Peyer's patch (tissue), 4 donors: ENCODE data around the gene SZT2.

ENCODE experiments used
- CTCF ChIP-seq, 6 experiments: fragments of 450-650 bp in 4 of 6; fragments of 200-600 bp in 2 of 6; sonication (generic) in 1 of 6; IDR thresholded peaks; one replicate each; pipeline ENCODE4 v1.5.1; 2017 to 2019; ENCODE audit warnings: antibody characterized with exemption in 6 of 6, mild to moderate bottlenecking in 3 of 6, moderate library complexity in 1 of 6
- POLR2A ChIP-seq, 2 donors: fragments of 450-650 bp; IDR thresholded peaks; one replicate each; pipeline ENCODE4 v1.5.1; 2017; ENCODE audit warnings: antibody characterized with exemption in 2 of 2, mild to moderate bottlenecking in 2 of 2, moderate library complexity in 2 of 2

- TF ChIP-seq CTCF (IDR thresholded peaks at IDR 0.05) (no peak), POLR2A (IDR thresholded peaks at IDR 0.05) (peak; percentile 35 to 61)
Observed at GRCh38 chr1:43453442-43454269, 64.0 kb downstream of the SZT2 start, which contains the start of gene HYI.
